Lower leg skin (tissue), 4 donors: ENCODE data around the gene SAFB2. TPM values are rescaled to one million over a fixed set of nuclear protein-coding genes. Genes with fewer than 3 reads are reported as not detected.

ENCODE experiments used
- DNase-seq, 2 donors: peaks; one replicate each; pipeline ENCODE4 v3.0.0-alpha.2; 2019; ENCODE audit warnings: low spot score in 2 of 2
- H3K4me3 ChIP-seq: fragments of 200-600 bp; sonication (generic); 2 replicates; pipeline ENCODE4 v1.5.1; 2017; ENCODE audit warnings: mild to moderate bottlenecking, low read depth; ENCODE audit not compliant: poor library complexity, severe bottlenecking
- CTCF ChIP-seq, 3 donors: fragments of 450-650 bp; IDR thresholded peaks; one replicate each; pipeline ENCODE4 v1.5.1; 2016; ENCODE audit warnings: antibody characterized with exemption in 3 of 3, mild to moderate bottlenecking in 3 of 3, moderate library complexity in 2 of 3
- POLR2A ChIP-seq, 2 donors: fragments of 450-650 bp; IDR thresholded peaks; one replicate each; pipeline ENCODE4 v1.6.1; 2016 to 2017; ENCODE audit warnings: antibody characterized with exemption in 2 of 2, mild to moderate bottlenecking in 1 of 2, moderate library complexity in 1 of 2
- WGBS, 2 donors: methylation state at CpG; one replicate each; pipeline ENCODE4 v1.1.5; 2018; 5-methylcytosine and 5-hydroxymethylcytosine counted together
- intact Hi-C: fragments of 100-400 bp; cut with DNase I; formaldehyde crosslinking; loops from one replicate; pipeline ENCODE4 v1.15.0; 2023; ENCODE audit warnings: low total_unique reads
- total RNA-seq, 4 donors: library from RNA; depleted of rRNA; stranded (reverse); fragments of >200 nt; gene quantifications; one replicate each; pipeline ENCODE4 v1.1.0, GENCODE V29; 2016

The SAFB2 gene
- total RNA-seq, 4 donors from 2014 or later: 14.0 to 51.2 (median 28.7) TPM

DNA sequence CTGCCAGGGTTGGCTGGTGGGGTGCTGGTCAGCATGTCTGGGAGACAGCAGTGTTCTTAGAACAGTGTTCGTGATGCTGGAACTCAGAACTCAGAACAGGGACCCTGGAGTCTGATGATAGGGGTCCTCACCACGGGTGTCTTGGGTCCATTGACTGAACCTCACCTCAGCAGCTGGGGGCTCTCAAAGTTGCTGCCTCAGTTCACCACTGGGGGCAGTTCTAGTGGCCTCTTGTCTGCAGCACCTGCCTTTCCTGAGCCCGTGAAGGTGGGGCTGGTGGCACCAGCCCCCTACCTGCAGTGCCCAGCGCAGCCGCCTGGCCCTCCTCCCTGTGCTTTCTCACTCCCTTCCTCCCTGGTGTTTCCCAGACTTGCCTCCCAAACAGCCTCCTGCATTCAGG, 28.8 kb upstream of the SAFB2 start:
- TF ChIP-seq CTCF (IDR thresholded peaks at IDR 0.05): no peak
- 96 to 98% methylated on average over 4 to 5 of the region's 5 CpGs for WGBS, 2 donors
- DNase-seq: no peak
- no peak overlapping the region for H3K4me3 ChIP-seq
- intact Hi-C loops: no loop called here

DNA sequence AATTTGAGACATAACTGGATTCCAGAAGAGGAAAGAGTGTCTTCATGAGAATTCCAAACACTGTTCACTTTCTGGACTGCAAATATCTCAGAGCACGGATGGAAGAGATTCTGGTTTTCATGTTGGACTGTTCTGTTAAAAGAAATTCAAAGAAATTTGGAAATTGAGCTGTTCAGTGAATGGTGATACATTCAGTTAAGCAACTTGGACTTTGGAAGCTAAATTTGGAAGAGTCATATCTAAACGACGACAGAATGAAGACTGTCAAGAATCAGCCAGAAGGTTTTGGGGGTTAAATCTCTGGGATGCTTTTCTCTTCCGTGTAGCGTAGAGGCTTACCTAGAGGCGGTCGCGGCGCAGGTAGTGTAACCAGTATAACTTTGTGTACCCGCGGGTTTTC, 25.9 kb upstream of the SAFB2 start:
- H3K4me3 ChIP-seq: no peak overlapping the region
- intact Hi-C loops: no loop called here
- TF ChIP-seq CTCF (IDR thresholded peaks at IDR 0.05) (no peak), POLR2A (IDR thresholded peaks at IDR 0.05) (no peak)
- WGBS, 2 donors: 91 to 92% methylated on average over 11 of the region's 11 CpGs
- DNase-seq: no peak

DNA sequence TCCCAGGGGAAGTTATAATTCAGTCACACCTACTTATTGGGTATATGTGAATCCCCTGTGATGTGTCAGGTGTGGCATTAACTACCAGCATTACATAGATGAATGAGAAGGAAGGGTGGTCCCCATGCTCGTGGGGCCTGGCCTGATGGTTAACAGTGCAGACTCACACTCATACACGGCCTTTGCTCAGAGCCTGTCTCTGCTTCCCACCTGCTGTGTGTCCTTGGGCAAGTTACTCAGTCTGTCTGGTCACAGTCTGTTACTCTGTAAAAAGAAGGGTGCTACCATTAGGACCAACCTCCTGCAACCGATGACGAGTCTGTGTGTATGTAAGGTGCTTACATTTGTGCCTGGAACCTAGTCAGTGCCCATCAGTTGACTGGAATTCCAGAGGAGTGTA, 24.1 kb upstream of the SAFB2 start:
- H3K4me3 ChIP-seq: no peak overlapping the region
- TF ChIP-seq POLR2A (IDR thresholded peaks at IDR 0.05): no peak
- TF ChIP-seq CTCF (IDR thresholded peaks at IDR 0.05): no peak
- WGBS, 2 donors: 88 to 94% methylated on average over 4 of the region's 4 CpGs
- intact Hi-C loops: no loop called here
- no peak for DNase-seq

- TF ChIP-seq POLR2A (IDR thresholded peaks at IDR 0.05): no peak
- no peak for TF ChIP-seq CTCF (IDR thresholded peaks at IDR 0.05)
- intact Hi-C loops: no loop called here
- 77 to 93% methylated on average over 5 of the region's 5 CpGs for WGBS, 2 donors
- no peak for DNase-seq
- H3K4me3 ChIP-seq: no peak overlapping the region
Observed at GRCh38 chr19:5645409-5645808, 22.8 kb upstream of the SAFB2 start.

GRCh38 chr19:5644037-5644436, 21.5 kb upstream of the SAFB2 start:
- DNase-seq: peak in 1 of 2 donors; percentile 14
- TF ChIP-seq CTCF (IDR thresholded peaks at IDR 0.05) (no peak), POLR2A (IDR thresholded peaks at IDR 0.05) (no peak)
- WGBS, 2 donors: 80 to 85% methylated on average over 2 of the region's 2 CpGs
- no peak overlapping the region for H3K4me3 ChIP-seq
- intact Hi-C loops: no loop called here

DNA sequence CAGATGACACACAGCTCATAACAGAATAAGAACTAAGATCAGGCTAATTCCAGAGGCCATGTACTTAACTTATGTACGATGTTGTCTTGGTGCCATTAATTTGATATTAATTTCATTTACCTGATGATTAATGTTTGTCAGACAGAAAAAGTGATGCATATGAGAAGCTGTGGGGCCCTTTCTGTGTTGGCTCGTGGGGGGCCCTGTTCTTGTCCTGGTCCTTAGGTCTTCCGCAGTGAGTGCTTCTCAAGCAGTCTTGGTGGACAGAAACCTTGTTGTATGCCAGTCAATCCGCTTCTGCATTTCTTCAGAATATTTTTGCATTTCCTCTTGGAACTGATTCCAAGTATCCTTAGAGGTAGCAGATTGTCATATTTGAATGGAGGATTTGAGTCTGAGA, 20.5 kb upstream of the SAFB2 start:
- intact Hi-C loops: no loop called here
- peak in 1 of 2 donors; percentile 13 for DNase-seq
- 90 to 93% methylated on average over 4 of the region's 4 CpGs for WGBS, 2 donors
- H3K4me3 ChIP-seq: no peak overlapping the region
- TF ChIP-seq CTCF (IDR thresholded peaks at IDR 0.05) (no peak), POLR2A (IDR thresholded peaks at IDR 0.05) (no peak)
